ENCODE data around the gene GPR68. TPM values are rescaled to one million over a fixed set of nuclear protein-coding genes. Genes with fewer than 3 reads are reported as not detected.
"Not testable (repeated sequence)": the region's sequence is repeated elsewhere in the genome, so short reads cannot be mapped to it uniquely, and the experiment has no call there.

The GPR68 gene
- total RNA-seq, 4 donors from 2014 or later, result 1.5 to 1.7 TPM; not detected in 2

DNA sequence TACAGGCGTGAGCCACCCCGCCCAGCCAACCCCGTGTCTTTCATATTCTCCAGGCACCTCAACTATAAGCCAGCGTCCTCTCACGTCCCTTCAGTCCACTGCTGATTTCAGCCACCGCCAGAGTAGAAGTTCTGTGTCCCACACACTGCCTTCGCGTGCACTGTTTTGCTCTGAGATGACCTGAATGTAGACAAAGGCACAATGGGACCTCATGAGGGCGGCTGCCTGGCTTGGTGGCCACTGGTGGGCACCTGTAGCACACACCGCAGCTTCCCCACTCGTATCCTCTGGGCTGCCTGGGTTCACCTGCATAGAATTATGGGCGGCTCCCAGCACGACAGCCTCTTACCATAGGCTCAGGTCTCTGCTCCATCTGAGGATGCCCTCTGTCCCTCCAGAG, 57.2 kb downstream of the GPR68 start:
- Histone ChIP-seq H3K27ac (no peak overlapping the region), H3K4me3 (no peak overlapping the region), H3K9me3 (no peaks in the 10 kb centered on the region), H3K4me1 (no peaks in the 10 kb centered on the region), H3K36me3 (peaks cover 0 to 96% (median 2%) of the 10 kb centered on the region in 3 donors), H3K27me3 (no peaks in the 10 kb centered on the region)
- no peak for TF ChIP-seq POLR2A (IDR thresholded peaks at IDR 0.05)
- TF ChIP-seq, protein P1, sequence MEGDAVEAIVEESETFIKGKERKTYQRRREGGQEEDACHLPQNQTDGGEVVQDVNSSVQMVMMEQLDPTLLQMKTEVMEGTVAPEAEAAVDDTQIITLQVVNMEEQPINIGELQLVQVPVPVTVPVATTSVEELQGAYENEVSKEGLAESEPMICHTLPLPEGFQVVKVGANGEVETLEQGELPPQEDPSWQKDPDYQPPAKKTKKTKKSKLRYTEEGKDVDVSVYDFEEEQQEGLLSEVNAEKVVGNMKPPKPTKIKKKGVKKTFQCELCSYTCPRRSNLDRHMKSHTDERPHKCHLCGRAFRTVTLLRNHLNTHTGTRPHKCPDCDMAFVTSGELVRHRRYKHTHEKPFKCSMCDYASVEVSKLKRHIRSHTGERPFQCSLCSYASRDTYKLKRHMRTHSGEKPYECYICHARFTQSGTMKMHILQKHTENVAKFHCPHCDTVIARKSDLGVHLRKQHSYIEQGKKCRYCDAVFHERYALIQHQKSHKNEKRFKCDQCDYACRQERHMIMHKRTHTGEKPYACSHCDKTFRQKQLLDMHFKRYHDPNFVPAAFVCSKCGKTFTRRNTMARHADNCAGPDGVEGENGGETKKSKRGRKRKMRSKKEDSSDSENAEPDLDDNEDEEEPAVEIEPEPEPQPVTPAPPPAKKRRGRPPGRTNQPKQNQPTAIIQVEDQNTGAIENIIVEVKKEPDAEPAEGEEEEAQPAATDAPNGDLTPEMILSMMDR (IDR thresholded peaks at IDR 0.05), result no peak
- DNase-seq, result no peak

DNA sequence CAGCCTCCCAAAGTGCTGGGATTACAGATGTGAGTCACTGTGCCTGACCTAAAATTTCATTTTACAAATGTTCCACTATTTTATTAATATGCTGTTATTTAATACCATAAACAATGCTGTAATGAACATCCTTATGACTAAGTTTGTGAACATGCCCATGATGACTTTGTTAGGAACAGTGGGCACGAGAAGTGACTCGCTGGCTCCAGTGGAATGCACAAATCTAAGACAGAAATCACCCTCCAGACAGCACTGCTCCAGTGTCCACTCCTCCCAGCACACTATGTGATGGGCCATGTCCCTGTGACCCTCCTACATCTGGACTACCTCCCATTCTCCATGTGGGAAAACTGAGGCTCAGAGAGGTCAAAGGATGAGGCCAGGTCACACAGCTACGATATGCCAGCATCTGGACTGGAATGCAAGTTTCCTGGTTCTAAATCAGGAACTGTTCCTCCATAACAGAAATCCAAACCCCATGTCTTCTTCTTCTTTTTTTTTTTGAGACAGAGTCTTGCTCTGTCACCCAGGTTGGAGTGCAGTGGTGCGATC, 57.9 kb downstream of the GPR68 start:
- H3K4me1 ChIP-seq, result no peaks in the 10 kb centered on the region
- H3K27ac ChIP-seq, result no peak overlapping the region
- H3K4me3 ChIP-seq, result no peak overlapping the region
- no peak for DNase-seq
- no peaks in the 10 kb centered on the region for H3K9me3 ChIP-seq
- TF ChIP-seq, protein P1 (IDR thresholded peaks at IDR 0.05), result no peak
- H3K36me3 ChIP-seq, result peaks cover 0 to 96% (median 2%) of the 10 kb centered on the region in 3 donors
- H3K27me3 ChIP-seq, result no peaks in the 10 kb centered on the region

DNA sequence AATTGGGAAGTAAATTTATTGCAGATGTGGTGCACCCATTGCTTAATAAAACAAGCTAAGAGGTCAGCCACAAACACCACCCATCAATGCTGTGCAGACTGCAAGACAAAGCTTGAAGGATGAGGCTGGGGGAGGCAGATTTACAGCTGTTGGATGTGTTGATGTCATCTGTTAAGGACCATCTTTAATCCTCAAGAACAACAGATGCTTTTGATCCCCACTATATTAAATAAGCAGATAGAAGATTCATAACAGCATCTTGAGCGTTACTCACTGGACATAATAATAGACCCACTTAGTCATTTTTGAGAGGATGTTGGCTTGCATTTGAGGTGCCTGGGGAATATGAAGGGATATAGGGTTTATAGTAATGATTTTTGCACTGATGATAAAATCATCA, 58.8 kb downstream of the GPR68 start:
- TF ChIP-seq POLR2A (IDR thresholded peaks at IDR 0.05), result no peak
- TF ChIP-seq, protein P1 (IDR thresholded peaks at IDR 0.05), result no peak
- no peak for DNase-seq
- peaks cover 0 to 96% (median 2%) of the 10 kb centered on the region in 3 donors for H3K36me3 ChIP-seq
- no peaks in the 10 kb centered on the region for H3K27me3 ChIP-seq
- no peaks in the 10 kb centered on the region for H3K4me1 ChIP-seq
- H3K27ac ChIP-seq, result no peak overlapping the region
- no peaks in the 10 kb centered on the region for H3K9me3 ChIP-seq
- no peak overlapping the region for H3K4me3 ChIP-seq

DNA sequence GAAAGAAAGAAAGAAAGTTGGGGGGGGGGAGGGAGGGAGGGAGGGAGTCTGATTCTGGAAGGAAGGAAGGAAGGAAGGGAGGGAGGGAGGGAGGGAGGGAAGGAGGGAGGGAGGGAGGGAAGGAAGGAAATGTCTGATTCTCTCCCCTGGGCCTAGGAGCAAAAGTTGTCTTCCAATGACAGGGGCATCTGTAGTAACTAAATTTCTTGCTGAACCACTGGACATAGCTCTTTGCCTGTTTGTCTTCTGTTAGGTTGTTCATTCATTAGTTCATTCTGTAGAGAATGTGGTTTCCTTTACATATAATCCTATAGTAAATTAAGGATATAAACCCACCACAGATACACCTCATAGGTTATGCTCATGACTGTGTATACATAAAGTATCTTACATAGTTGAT, 59.9 kb downstream of the GPR68 start:
- H3K4me1 ChIP-seq, result no peaks in the 10 kb centered on the region
- H3K27me3 ChIP-seq, result no peaks in the 10 kb centered on the region
- no peak overlapping the region for H3K4me3 ChIP-seq
- peaks cover 0 to 96% (median 2%) of the 10 kb centered on the region in 3 donors for H3K36me3 ChIP-seq
- H3K27ac ChIP-seq, result no peak overlapping the region
- TF ChIP-seq POLR2A (IDR thresholded peaks at IDR 0.05), result no peak
- TF ChIP-seq, protein P1 (IDR thresholded peaks at IDR 0.05), result no peak
- no peak for DNase-seq
- H3K9me3 ChIP-seq, result no peaks in the 10 kb centered on the region

DNA sequence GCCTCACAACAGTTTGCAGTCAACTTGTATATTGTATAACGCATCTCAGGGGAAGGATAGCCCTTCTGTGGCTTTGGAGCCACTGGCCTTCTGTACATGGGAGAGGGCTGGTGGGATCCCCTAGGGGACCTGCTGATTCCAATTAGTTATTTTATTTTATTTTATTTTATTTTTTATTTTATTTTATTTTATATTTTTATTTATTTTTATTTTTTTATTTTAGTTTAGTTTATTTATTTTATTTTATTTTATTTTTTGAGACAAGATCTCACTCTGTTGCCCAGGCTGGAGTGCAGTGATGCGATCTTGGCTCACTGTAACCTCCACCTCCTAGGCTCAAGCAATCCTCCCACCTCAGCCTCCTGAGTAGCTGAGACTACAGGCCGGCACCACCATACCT, 61.8 kb downstream of the GPR68 start:
- H3K27ac ChIP-seq, H3K9me3 ChIP-seq, H3K27me3 ChIP-seq, H3K4me3 ChIP-seq, DNase-seq, H3K4me1 ChIP-seq: not testable (repeated sequence)
- peaks cover 0 to 94% (median 2%) of the 10 kb centered on the region in 3 donors for H3K36me3 ChIP-seq

Other genes starting within 250 kb of the GPR68 start
- gene RPS6KA5, start 184.1 kb downstream of the GPR68 start, total RNA-seq, result 10 to 100 TPM; 10.3 to 15.1 (median 10.6) TPM
- 100 to 1,000 TPM in 2 of 4 donors, 10 to 100 TPM in 2; 47.1 to 145 (median 102) TPM for gene DGLUCY, start 130.6 kb downstream of the GPR68 start, total RNA-seq
- 100 to 1,000 TPM in 1 of 4 donors, 10 to 100 TPM in 3; 18.9 to 189 (median 77.2) TPM for gene CCDC88C, start 173.1 kb upstream of the GPR68 start, total RNA-seq